ENCODE measurements around the gene ANGEL2. TPM values are rescaled to one million over a fixed set of nuclear protein-coding genes. Genes with fewer than 3 reads are reported as not detected.
"Not testable (repeated sequence)": the region's sequence is repeated elsewhere in the genome, so short reads cannot be mapped to it uniquely, and the experiment has no call there.

ANGEL2 gene
- total RNA-seq, 2 experiments from 2014 or later: 45.0 to 46.2 TPM

DNA sequence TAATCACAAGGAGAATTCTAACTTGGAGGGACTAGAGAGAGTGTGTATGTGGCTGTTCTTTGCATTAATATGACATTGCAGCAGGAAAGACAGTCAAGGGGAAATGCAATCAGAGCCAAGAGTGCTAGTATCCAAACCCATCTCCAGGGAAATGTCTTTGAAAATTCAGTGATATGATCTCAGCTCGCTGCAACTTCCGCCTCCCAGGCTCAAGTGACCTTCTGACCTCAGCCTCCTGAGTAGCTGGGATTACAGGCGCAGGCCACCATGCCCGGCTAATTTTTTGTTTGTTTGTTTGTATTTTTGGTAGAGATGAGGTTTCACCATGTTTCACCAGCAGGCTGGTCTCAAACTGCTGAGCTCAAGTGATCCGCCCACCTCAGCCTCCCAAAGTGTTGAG is 49.1 kb downstream of the ANGEL2 start:
- ChIA-PET CTCF (interaction anchor here (2.7 kb wide), 1 partner anchor 28 kb away, joined by 7 read pairs; no protein-coding TSS in a partner anchor), POLR2A (no interaction called here)
- Mint-ChIP-seq H3K36me3 (ENCODE audit: low read depth) (no peaks in the 10 kb centered on the region), H3K27ac (no peak overlapping the region), H3K9me3 (no peaks in the 10 kb centered on the region), H3K27me3 (peaks cover 45% of the 10 kb centered on the region), H3K4me1 (peaks cover 4% of the 10 kb centered on the region), H3K4me3 (no peak overlapping the region)
- DNase-seq: no peak

DNA sequence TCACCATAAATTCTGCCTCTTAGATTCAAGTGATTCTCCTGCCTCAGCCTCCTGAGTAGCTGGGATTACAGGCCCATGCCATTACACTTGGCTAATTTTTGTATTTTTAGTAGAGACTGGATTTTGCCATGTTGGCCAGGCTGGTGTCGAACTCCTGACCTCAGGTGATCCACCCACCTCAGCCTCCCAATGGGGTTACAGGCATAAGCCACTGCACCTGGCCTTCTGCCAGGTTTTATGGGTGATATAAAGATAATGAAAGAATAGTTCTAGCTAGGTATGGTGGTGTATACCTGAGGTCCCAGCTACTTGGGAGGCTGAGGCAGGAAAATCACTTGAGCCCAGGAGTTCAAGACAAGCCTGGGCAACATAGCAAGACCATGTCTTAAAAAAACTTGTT is 50.7 kb downstream of the ANGEL2 start:
- H3K27me3 Mint-ChIP-seq: peaks cover 42% of the 10 kb centered on the region
- H3K9me3 Mint-ChIP-seq; H3K27ac Mint-ChIP-seq; H3K4me1 Mint-ChIP-seq; H3K36me3 Mint-ChIP-seq (ENCODE audit: low read depth); DNase-seq; POLR2A ChIA-PET; H3K4me3 Mint-ChIP-seq: not testable (repeated sequence)
- CTCF ChIA-PET: interaction anchor here (1.1 to 1.3 kb wide), 2 partner anchors 15 to 39 kb away, joined by 3 to 4 read pairs; no protein-coding TSS in a partner anchor

- no peak overlapping the region for H3K4me3 Mint-ChIP-seq
- ChIA-PET CTCF (no interaction called here), POLR2A (no interaction called here)
- no peaks in the 10 kb centered on the region for H3K36me3 Mint-ChIP-seq (ENCODE audit: low read depth)
- H3K9me3 Mint-ChIP-seq: no peaks in the 10 kb centered on the region
- peaks cover 40% of the 10 kb centered on the region for H3K27me3 Mint-ChIP-seq
- H3K27ac Mint-ChIP-seq: no peak overlapping the region
- DNase-seq: no peak
- peaks cover 4% of the 10 kb centered on the region for H3K4me1 Mint-ChIP-seq
These were observed 51.6 kb downstream of the ANGEL2 start for GRCh38 chr1:212964102-212964501.

GRCh38 chr1:212962509-212962908 is 53.2 kb downstream of the ANGEL2 start:
- no peaks in the 10 kb centered on the region for H3K9me3 Mint-ChIP-seq
- no peaks in the 10 kb centered on the region for H3K4me1 Mint-ChIP-seq
- peaks cover 35% of the 10 kb centered on the region for H3K27me3 Mint-ChIP-seq
- H3K4me3 Mint-ChIP-seq: no peak overlapping the region
- H3K27ac Mint-ChIP-seq: no peak overlapping the region
- POLR2A ChIA-PET: no interaction called here
- DNase-seq: no peak
- CTCF ChIA-PET: no interaction called here
- no peaks in the 10 kb centered on the region for H3K36me3 Mint-ChIP-seq (ENCODE audit: low read depth)

GRCh38 chr1:212960932-212961331 is 54.7 kb downstream of the ANGEL2 start:
- Mint-ChIP-seq H3K9me3 (no peaks in the 10 kb centered on the region), H3K27ac (no peak overlapping the region), H3K27me3 (peaks cover 33% of the 10 kb centered on the region), H3K4me1 (no peaks in the 10 kb centered on the region), H3K36me3 (ENCODE audit: low read depth) (no peaks in the 10 kb centered on the region), H3K4me3 (no peak overlapping the region)
- no peak for DNase-seq
- CTCF ChIA-PET: no interaction called here
- POLR2A ChIA-PET: no interaction called here

- ChIA-PET CTCF (no interaction called here), POLR2A (interaction anchor here (1.0 kb wide), 1 partner anchor 13 kb away, joined by 3 read pairs; no protein-coding TSS in a partner anchor)
- no peaks in the 10 kb centered on the region for H3K4me1 Mint-ChIP-seq
These were observed 56.1 kb downstream of the ANGEL2 start for GRCh38 chr1:212959266-212960220.

GRCh38 chr1:212958175-212958574 is 57.5 kb downstream of the ANGEL2 start:
- ChIA-PET CTCF (no interaction called here), POLR2A (no interaction called here)
- H3K27me3 Mint-ChIP-seq: peaks cover 37% of the 10 kb centered on the region
- DNase-seq: no peak
- no peaks in the 10 kb centered on the region for H3K4me1 Mint-ChIP-seq
- no peaks in the 10 kb centered on the region for H3K9me3 Mint-ChIP-seq
- no peaks in the 10 kb centered on the region for H3K36me3 Mint-ChIP-seq (ENCODE audit: low read depth)
- no peak overlapping the region for H3K27ac Mint-ChIP-seq
- no peak overlapping the region for H3K4me3 Mint-ChIP-seq

More at GRCh38 chr1:212959266-212960220, 56.1 kb downstream of the ANGEL2 start:
- DNase-seq: no peak
- no peak overlapping the region for H3K4me3 Mint-ChIP-seq
- peaks cover 33% of the 10 kb centered on the region for H3K27me3 Mint-ChIP-seq
- H3K36me3 Mint-ChIP-seq (ENCODE audit: low read depth): no peaks in the 10 kb centered on the region
- no peak overlapping the region for H3K27ac Mint-ChIP-seq
- no peaks in the 10 kb centered on the region for H3K9me3 Mint-ChIP-seq

DNA sequence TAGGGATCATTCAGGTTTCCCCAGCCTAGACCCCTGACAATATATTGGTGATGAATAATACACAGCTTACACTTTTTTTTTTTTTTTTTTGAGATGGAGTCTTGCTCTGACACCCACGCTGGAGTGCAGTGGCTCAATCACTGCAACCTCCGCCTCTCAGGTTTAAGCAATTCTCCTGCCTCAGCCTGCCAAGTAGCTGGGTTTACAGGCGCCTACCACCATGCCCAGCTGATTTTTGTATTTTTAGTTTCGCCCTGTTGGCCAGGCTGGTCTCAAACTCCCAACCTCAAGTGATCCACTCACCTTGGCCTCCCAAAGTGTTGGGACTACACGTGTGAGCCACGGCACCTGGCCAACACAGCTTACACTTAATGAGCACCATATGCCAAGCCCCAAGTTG is 58.1 kb downstream of the ANGEL2 start:
- no peak for DNase-seq
- no peaks in the 10 kb centered on the region for H3K9me3 Mint-ChIP-seq
- CTCF ChIA-PET: interaction anchor here (1.0 kb wide), 1 partner anchor 38 kb away, joined by 4 read pairs; no protein-coding TSS in a partner anchor
- no peaks in the 10 kb centered on the region for H3K36me3 Mint-ChIP-seq (ENCODE audit: low read depth)
- peaks cover 43% of the 10 kb centered on the region for H3K27me3 Mint-ChIP-seq
- no peaks in the 10 kb centered on the region for H3K4me1 Mint-ChIP-seq
- H3K27ac Mint-ChIP-seq: no peak overlapping the region
- H3K4me3 Mint-ChIP-seq: no peak overlapping the region
- POLR2A ChIA-PET: no interaction called here

- no peak for DNase-seq
- H3K4me1 Mint-ChIP-seq: peaks cover 4% of the 10 kb centered on the region
- CTCF ChIA-PET: no interaction called here
- H3K4me3 Mint-ChIP-seq: no peak overlapping the region
- H3K27ac Mint-ChIP-seq: no peak overlapping the region
- POLR2A ChIA-PET: no interaction called here
- H3K36me3 Mint-ChIP-seq (ENCODE audit: low read depth): no peaks in the 10 kb centered on the region
- peaks cover 53% of the 10 kb centered on the region for H3K27me3 Mint-ChIP-seq
- no peaks in the 10 kb centered on the region for H3K9me3 Mint-ChIP-seq
These were observed 59.6 kb downstream of the ANGEL2 start for GRCh38 chr1:212955961-212956620.

DNA sequence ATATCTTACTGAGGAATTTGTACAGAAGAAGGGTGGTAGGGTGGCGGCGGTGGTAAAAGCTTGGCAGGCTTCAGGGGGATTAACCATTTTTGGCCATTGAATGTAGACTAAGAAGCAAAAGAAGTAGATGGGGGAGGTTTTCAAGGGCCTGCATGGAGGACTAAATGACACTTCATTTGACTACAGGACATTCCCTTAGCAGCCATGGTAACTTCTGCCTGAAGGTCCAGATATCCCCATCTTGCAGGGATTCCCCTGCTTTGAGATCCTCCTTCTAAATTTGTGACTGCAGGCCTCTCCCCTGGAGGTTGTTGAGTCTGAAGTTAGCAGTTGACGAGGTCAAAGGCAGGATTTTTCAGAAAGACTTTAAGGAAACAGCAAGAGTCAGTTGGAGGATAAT is 60.6 kb downstream of the ANGEL2 start:
- H3K9me3 Mint-ChIP-seq: no peaks in the 10 kb centered on the region
- no peak for DNase-seq
- peaks cover 59% of the 10 kb centered on the region for H3K27me3 Mint-ChIP-seq
- ChIA-PET POLR2A (interaction anchor here (1.1 kb wide), 1 partner anchor 94 kb away, joined by 3 read pairs; no protein-coding TSS in a partner anchor), CTCF (no interaction called here)
- no peaks in the 10 kb centered on the region for H3K36me3 Mint-ChIP-seq (ENCODE audit: low read depth)
- no peak overlapping the region for H3K27ac Mint-ChIP-seq
- no peak overlapping the region for H3K4me3 Mint-ChIP-seq
- peaks cover 10% of the 10 kb centered on the region for H3K4me1 Mint-ChIP-seq

DNA sequence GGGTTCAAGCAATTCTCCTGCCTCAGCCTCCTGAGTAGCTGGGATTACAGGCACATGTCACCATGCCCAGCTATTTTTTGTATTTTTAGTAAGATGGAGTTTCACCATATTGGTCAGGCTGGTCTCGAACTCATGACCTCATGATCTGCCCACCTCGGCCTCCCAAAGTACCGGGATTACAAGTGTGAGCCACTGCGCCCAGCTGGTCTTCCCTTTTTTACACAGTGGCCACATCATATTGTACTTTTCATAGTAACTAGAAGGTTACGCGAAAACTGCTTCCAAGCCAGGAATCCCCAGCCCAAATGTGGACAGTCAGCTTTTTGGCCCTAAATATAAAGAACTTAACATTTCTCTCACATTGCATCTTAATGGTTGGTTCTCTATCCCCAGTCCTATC is 61.2 kb downstream of the ANGEL2 start:
- ChIA-PET POLR2A (interaction anchor here (1.1 kb wide), 1 partner anchor 94 kb away, joined by 3 read pairs; no protein-coding TSS in a partner anchor), CTCF (interaction anchor here (1.6 kb wide), 1 partner anchor 40 kb away, joined by 4 read pairs; no protein-coding TSS in a partner anchor)
- Mint-ChIP-seq H3K9me3 (no peaks in the 10 kb centered on the region), H3K36me3 (ENCODE audit: low read depth) (no peaks in the 10 kb centered on the region), H3K27ac (no peak overlapping the region), H3K4me1 (peaks cover 13% of the 10 kb centered on the region), H3K4me3 (no peak overlapping the region), H3K27me3 (peaks cover 62% of the 10 kb centered on the region)
- no peak for DNase-seq

- Mint-ChIP-seq H3K36me3 (ENCODE audit: low read depth) (no peaks in the 10 kb centered on the region), H3K4me1 (peaks cover 13% of the 10 kb centered on the region), H3K9me3 (no peaks in the 10 kb centered on the region), H3K4me3 (no peak overlapping the region), H3K27me3 (peaks cover 68% of the 10 kb centered on the region), H3K27ac (no peak overlapping the region)
- DNase-seq: no peak
- POLR2A ChIA-PET: no interaction called here
- CTCF ChIA-PET: interaction anchor here (1.1 to 1.6 kb wide), 2 partner anchors 15 to 42 kb away, joined by 3 to 4 read pairs; no protein-coding TSS in a partner anchor
These were observed 62.3 kb downstream of the ANGEL2 start for GRCh38 chr1:212953321-212953720.

DNA sequence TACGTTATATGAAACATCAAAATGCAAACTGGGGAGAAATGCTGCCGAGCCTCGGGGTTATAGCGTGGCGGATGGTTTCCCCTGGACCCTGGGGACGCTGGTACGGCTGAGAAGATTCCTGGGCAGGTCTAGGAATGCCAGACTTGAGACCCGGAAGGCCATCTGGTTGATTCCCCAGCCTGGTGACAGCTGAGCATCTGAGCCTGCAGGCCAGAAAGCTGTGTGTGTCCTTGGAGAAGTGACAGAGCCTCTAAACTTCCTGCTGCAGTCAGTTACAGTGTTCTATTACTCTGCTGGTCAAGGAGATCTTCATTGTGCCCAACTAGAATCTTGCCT is 63.1 kb downstream of the ANGEL2 start:
- Mint-ChIP-seq H3K27me3 (peaks cover 70% of the 10 kb centered on the region), H3K4me1 (peaks cover 13% of the 10 kb centered on the region), H3K36me3 (ENCODE audit: low read depth) (no peaks in the 10 kb centered on the region), H3K9me3 (no peaks in the 10 kb centered on the region), H3K4me3 (no peak overlapping the region), H3K27ac (no peak overlapping the region)
- DNase-seq: no peak
- POLR2A ChIA-PET: no interaction called here
- CTCF ChIA-PET: interaction anchor here (1.1 kb wide), 1 partner anchor 16 kb away, joined by 3 read pairs; no protein-coding TSS in a partner anchor
